HCT116 (cell line): ENCODE results near the gene FITM2. TPM values are rescaled to one million over a fixed set of nuclear protein-coding genes. Genes with fewer than 3 reads are reported as not detected.

ENCODE experiments used
- ATAC-seq: fragments of 200-7000 bp; cut with Tn5 transposase; 2 replicates; pipeline ENCODE4 v1.9.1; 2020; ENCODE audit warnings: mild to moderate bottlenecking, moderate library complexity
- BruUV-seq: library from RNA; stranded (reverse); fragments of 400-500 nt; replicated peaks from 2 replicates; lab custom pipeline; 2021; lab: Mats Ljungman, UMichigan
- CTCF ChIA-PET: fragments of 300-600 bp; sonication (Branson Sonifier 250); formaldehyde crosslinking; loops from one replicate; lab custom pipeline; 2021; ENCODE audit warnings: antibody characterized with exemption; lab: Charles Lee
- POLR2A ChIA-PET: fragments of 300-600, 350-600 bp; sonication (Branson Sonifier 250); formaldehyde crosslinking; loops from one replicate; lab custom pipeline; 2021; ENCODE audit warnings: antibody characterized with exemption; lab: Charles Lee
- RAD21 ChIA-PET, 2 experiments: fragments of 300-600 bp; sonication (Branson Sonifier 250); formaldehyde crosslinking; loops; one replicate each; lab custom pipeline; 2023; ENCODE audit warnings: low total read pairs in 2 of 2; ENCODE audit not compliant: uncharacterized antibody in 2 of 2, unreplicated experiment in 2 of 2, low non-redundant PET in 1 of 2; lab: Charles Lee
- DNase-seq: peaks from one replicate; pipeline ENCODE4 v3.0.0-alpha.2; 2010; ENCODE audit warnings: low read depth, low spot score
- H2AFZ ChIP-seq: fragments of 200-600 bp; shearing (Covaris generic), sonication (generic); 2 replicates; pipeline ENCODE4 v1.6.1; 2017; ENCODE audit warnings: low read depth, mixed run types, mixed read lengths, antibody characterized with exemption, low read length; ENCODE audit not compliant: poor library complexity, severe bottlenecking
- H3K27ac ChIP-seq: 2 replicates; pipeline ENCODE4 v1.5.1; 2012; ENCODE audit warnings: low read depth, low read length
- H3K27me3 ChIP-seq: fragments of 200-600 bp; sonication (generic); 2 replicates; pipeline ENCODE4 v1.6.1; 2016; ENCODE audit warnings: mixed run types, low read length, mixed read lengths; ENCODE audit not compliant: insufficient read depth
- H3K36me3 ChIP-seq, 2 experiments: fragments of 200-500 bp in 1 of 2; fragments of 200-600 bp in 1 of 2; sonication (Bioruptor generic) in 1 of 2; sonication (generic) in 1 of 2; 2 replicates each; pipeline versions ENCODE4 v1.5.1 to v1.6.1; 2014 to 2016; ENCODE audit warnings: low read length in 2 of 2, inconsistent platforms in 1 of 2, mixed read lengths in 1 of 2, mixed run types in 1 of 2; ENCODE audit not compliant: insufficient read depth in 2 of 2, control insufficient read depth in 1 of 2
- H3K4me1 ChIP-seq, 2 experiments: fragments of 200-600 bp in 1 of 2; sonication (generic) in 1 of 2; 2 replicates each; pipeline versions ENCODE4 v1.5.1 to v1.6.1; 2012 to 2017; ENCODE audit warnings: low read length in 2 of 2, inconsistent platforms in 1 of 2, mild to moderate bottlenecking in 1 of 2, mixed read lengths in 1 of 2, mixed run types in 1 of 2, moderate library complexity in 1 of 2; ENCODE audit not compliant: insufficient read depth in 2 of 2, control insufficient read depth in 1 of 2
- H3K4me2 ChIP-seq: fragments of 200-600 bp; sonication (generic); 2 replicates; pipeline ENCODE4 v1.6.1; 2017; ENCODE audit warnings: mixed run types, low read length, mixed read lengths
- H3K4me3 ChIP-seq, 2 experiments: fragments of 200-600 bp in 1 of 2; sonication (generic) in 1 of 2; replicated peaks in 1 of 2; 2 replicates each; pipeline ENCODE4 v1.5.1; 2011 to 2016; ENCODE audit warnings: low read length in 2 of 2, control low read depth in 1 of 2, low read depth in 1 of 2, mild to moderate bottlenecking in 1 of 2, mixed read lengths in 1 of 2, mixed run types in 1 of 2
- H3K79me2 ChIP-seq: fragments of 200-600 bp; sonication (generic); 2 replicates; pipeline ENCODE4 v1.6.1; 2017; ENCODE audit warnings: mild to moderate bottlenecking, mixed run types, low read length, moderate library complexity, mixed read lengths; ENCODE audit not compliant: insufficient read depth
- H3K9ac ChIP-seq: fragments of 200-600 bp; sonication (generic); 2 replicates; pipeline ENCODE4 v1.6.1; 2016; ENCODE audit warnings: low read length, mixed read lengths
- H3K9me2 ChIP-seq: fragments of 200-600 bp; sonication (generic), shearing (Covaris generic); 2 replicates; pipeline ENCODE4 v1.6.1; 2017; ENCODE audit warnings: mixed run types, mild to moderate bottlenecking, moderate library complexity; ENCODE audit not compliant: insufficient read depth
- H3K9me3 ChIP-seq, 2 experiments: fragments of 200-500 bp in 1 of 2; fragments of 200-600 bp in 1 of 2; sonication (Bioruptor generic) in 1 of 2; sonication (generic) in 1 of 2; 2 replicates each; pipeline ENCODE4 v1.6.1; 2014 to 2017; ENCODE audit warnings: low read length in 2 of 2, mixed read lengths in 2 of 2, inconsistent platforms in 1 of 2, low read depth in 1 of 2, mild to moderate bottlenecking in 1 of 2, mixed run types in 1 of 2, moderate library complexity in 1 of 2; ENCODE audit not compliant: control insufficient read depth in 1 of 2, insufficient read depth in 1 of 2
- H4K20me1 ChIP-seq: fragments of 200-600 bp; sonication (generic), shearing (Covaris generic); 2 replicates; pipeline ENCODE4 v1.6.1; 2017; ENCODE audit warnings: mixed run types, mild to moderate bottlenecking, moderate library complexity; ENCODE audit not compliant: insufficient read depth
- ATF3 ChIP-seq: IDR thresholded peaks from 2 replicates; pipeline ENCODE4 v1.6.1; 2012
- CBX3 ChIP-seq: IDR thresholded peaks from 2 replicates; pipeline ENCODE4 v1.6.1; 2012; ENCODE audit warnings: low read depth
- CEBPB ChIP-seq: IDR thresholded peaks from 2 replicates; pipeline ENCODE4 v1.6.1; 2012; ENCODE audit warnings: low read depth
- CTCF ChIP-seq, 3 experiments: fragments of 200-600 bp in 1 of 3; sonication (generic) in 1 of 3; IDR thresholded peaks in 2 of 3; conservative IDR thresholded peaks in 1 of 3; 2 replicates each; pipeline ENCODE4 v1.5.1; 2012 to 2017; ENCODE audit warnings: low read depth in 2 of 3, low read length in 2 of 3, antibody characterized with exemption in 1 of 3, borderline replicate concordance in 1 of 3, control low read depth in 1 of 3, mild to moderate bottlenecking in 1 of 3, mixed read lengths in 1 of 3, mixed run types in 1 of 3, moderate library complexity in 1 of 3; ENCODE audit not compliant: insufficient read depth in 1 of 3
- EGR1 ChIP-seq: IDR thresholded peaks from 2 replicates; pipeline ENCODE4 v1.6.1; 2012; ENCODE audit warnings: low read depth
- EZH2 ChIP-seq: fragments of 200-600 bp; sonication (generic); IDR thresholded peaks from 2 replicates; pipeline ENCODE4 v1.6.1; 2017; ENCODE audit warnings: antibody characterized with exemption, mixed run types
- EZH2phosphoT487 ChIP-seq: fragments of 200-600 bp; IDR thresholded peaks from 2 replicates; pipeline ENCODE4 v1.6.1; 2018; ENCODE audit warnings: antibody characterized with exemption, borderline replicate concordance
- FOSL1 ChIP-seq: IDR thresholded peaks from 2 replicates; pipeline ENCODE4 v1.6.1; 2012; ENCODE audit warnings: low read depth
- JUND ChIP-seq: IDR thresholded peaks from 2 replicates; pipeline ENCODE4 v1.6.1; 2012
- MAX ChIP-seq: IDR thresholded peaks from 2 replicates; pipeline ENCODE4 v1.6.1; 2012
- POLR2A ChIP-seq: IDR thresholded peaks from 2 replicates; pipeline ENCODE4 v1.7.0; 2011; ENCODE audit warnings: borderline replicate concordance; ENCODE audit not compliant: insufficient read depth, insufficient read length; ENCODE audit errors: extremely low read depth
- SIN3A ChIP-seq: IDR thresholded peaks from 2 replicates; pipeline ENCODE4 v1.6.1; 2012; ENCODE audit warnings: low read depth
- SRF ChIP-seq: IDR thresholded peaks from 2 replicates; pipeline ENCODE4 v1.6.1; 2012; ENCODE audit warnings: low read depth
- TCF7L2 ChIP-seq: IDR thresholded peaks from 2 replicates; pipeline ENCODE4 v1.7.0; 2011; ENCODE audit warnings: borderline replicate concordance, inconsistent platforms; ENCODE audit not compliant: insufficient read depth, insufficient read length; ENCODE audit errors: extremely low read depth
- YY1 ChIP-seq: IDR thresholded peaks from 2 replicates; pipeline ENCODE4 v1.6.1; 2011; ENCODE audit warnings: low read length, low read depth, moderate library complexity, mild to moderate bottlenecking; ENCODE audit not compliant: insufficient replicate concordance; ENCODE audit errors: extremely low read depth
- ZBTB33 ChIP-seq: IDR thresholded peaks from 2 replicates; pipeline ENCODE4 v1.6.1; 2011; ENCODE audit warnings: mild to moderate bottlenecking, low read length, moderate library complexity; ENCODE audit not compliant: insufficient replicate concordance; ENCODE audit errors: extremely low read depth
- ZNF274 ChIP-seq: fragments of 200-500 bp; sonication (Bioruptor generic); IDR thresholded peaks from 2 replicates; pipeline ENCODE4 v1.6.1; 2014; ENCODE audit warnings: mild to moderate bottlenecking, low read depth, low read length, inconsistent platforms
- intact Hi-C: fragments of 100-400 bp; cut with micrococcal nuclease; formaldehyde crosslinking; loops from 2 replicates; pipeline ENCODE4 v1.10.0; 2022
- total RNA-seq: library from RNA; stranded (reverse); gene quantifications from one replicate; pipeline ENCODE4 v1.2.1, GENCODE V29; 2021; ENCODE audit not compliant: unreplicated experiment
- TF ChIP-seq, protein P1 (sequence below): IDR thresholded peaks from 2 replicates; pipeline ENCODE4 v1.6.1; 2012; ENCODE audit warnings: low read depth

FITM2 gene
- total RNA-seq, 1 experiment from 2014 or later, result 5.2 TPM

DNA sequence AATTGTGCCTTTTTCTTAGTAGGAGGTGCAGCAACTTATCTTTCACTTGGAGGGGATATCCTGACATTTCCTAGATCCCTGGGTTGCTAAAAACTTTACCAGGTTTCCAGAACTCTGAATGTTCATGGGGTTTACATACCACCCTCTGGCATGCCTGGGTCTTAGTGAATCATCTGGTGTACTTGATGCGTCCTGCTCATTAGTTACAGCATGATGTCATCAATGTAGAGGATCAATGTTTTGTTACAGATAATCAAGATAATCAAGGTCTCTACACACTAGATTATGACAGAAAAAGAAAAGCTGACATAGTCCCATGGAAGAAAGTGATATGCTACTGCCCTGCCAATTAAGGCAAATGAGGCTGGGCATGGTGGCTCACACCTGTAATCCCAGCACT lies 27.0 kb downstream of the FITM2 start:
- ATAC-seq (no peak), DNase-seq (no peak)
- BruUV-seq, result no TSS peak
- Histone ChIP-seq H3K79me2 (no peaks in the 10 kb centered on the region), H3K4me2 (no peak overlapping the region), H3K4me3 (no peak overlapping the region), H3K9me2 (no peaks in the 10 kb centered on the region), H3K9ac (no peak overlapping the region), H2AFZ (no peak overlapping the region), H3K9me3 (no peaks in the 10 kb centered on the region), H3K27ac (no peak overlapping the region), H3K36me3 (no peaks in the 10 kb centered on the region), H3K27me3 (no peaks in the 10 kb centered on the region), H3K4me1 (peaks cover 0 to 17% of the 10 kb centered on the region in 2 experiments; a peak in 1 of 4 replicates), H4K20me1 (no peaks in the 10 kb centered on the region)
- ChIA-PET CTCF (no interaction called here), POLR2A (no interaction called here), RAD21 (no interaction called here)
- intact Hi-C loops, result no loop called here
- TF ChIP-seq SIN3A, result no peak
- TF ChIP-seq POLR2A, result no peak
- TF ChIP-seq ZNF274, result no peak
- no peak for TF ChIP-seq TCF7L2
- TF ChIP-seq EZH2, result no peak
- TF ChIP-seq EGR1, result no peak
- no peak for TF ChIP-seq ZBTB33
- no peak for TF ChIP-seq ATF3
- TF ChIP-seq MAX, result no peak
- TF ChIP-seq JUND, result no peak
- TF ChIP-seq CTCF (IDR thresholded peaks at IDR 0.05 in 2 of 3, conservative IDR thresholded peaks at IDR 0.05 in 1 of 3; ENCODE audit: borderline replicate concordance in 1 of 3, insufficient read depth in 1 of 3, low read depth in 2 of 3, low read length in 2 of 3), result no peak
- no peak for TF ChIP-seq CEBPB
- no peak for TF ChIP-seq CBX3
- TF ChIP-seq EZH2phosphoT487, result no peak
- TF ChIP-seq SRF, result no peak
- TF ChIP-seq, protein P1, sequence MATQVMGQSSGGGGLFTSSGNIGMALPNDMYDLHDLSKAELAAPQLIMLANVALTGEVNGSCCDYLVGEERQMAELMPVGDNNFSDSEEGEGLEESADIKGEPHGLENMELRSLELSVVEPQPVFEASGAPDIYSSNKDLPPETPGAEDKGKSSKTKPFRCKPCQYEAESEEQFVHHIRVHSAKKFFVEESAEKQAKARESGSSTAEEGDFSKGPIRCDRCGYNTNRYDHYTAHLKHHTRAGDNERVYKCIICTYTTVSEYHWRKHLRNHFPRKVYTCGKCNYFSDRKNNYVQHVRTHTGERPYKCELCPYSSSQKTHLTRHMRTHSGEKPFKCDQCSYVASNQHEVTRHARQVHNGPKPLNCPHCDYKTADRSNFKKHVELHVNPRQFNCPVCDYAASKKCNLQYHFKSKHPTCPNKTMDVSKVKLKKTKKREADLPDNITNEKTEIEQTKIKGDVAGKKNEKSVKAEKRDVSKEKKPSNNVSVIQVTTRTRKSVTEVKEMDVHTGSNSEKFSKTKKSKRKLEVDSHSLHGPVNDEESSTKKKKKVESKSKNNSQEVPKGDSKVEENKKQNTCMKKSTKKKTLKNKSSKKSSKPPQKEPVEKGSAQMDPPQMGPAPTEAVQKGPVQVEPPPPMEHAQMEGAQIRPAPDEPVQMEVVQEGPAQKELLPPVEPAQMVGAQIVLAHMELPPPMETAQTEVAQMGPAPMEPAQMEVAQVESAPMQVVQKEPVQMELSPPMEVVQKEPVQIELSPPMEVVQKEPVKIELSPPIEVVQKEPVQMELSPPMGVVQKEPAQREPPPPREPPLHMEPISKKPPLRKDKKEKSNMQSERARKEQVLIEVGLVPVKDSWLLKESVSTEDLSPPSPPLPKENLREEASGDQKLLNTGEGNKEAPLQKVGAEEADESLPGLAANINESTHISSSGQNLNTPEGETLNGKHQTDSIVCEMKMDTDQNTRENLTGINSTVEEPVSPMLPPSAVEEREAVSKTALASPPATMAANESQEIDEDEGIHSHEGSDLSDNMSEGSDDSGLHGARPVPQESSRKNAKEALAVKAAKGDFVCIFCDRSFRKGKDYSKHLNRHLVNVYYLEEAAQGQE, result no peak
- no peak for TF ChIP-seq YY1
- TF ChIP-seq FOSL1, result no peak
